ENCODE measurements around the gene TSPAN3. TPM values are rescaled to one million over a fixed set of nuclear protein-coding genes. Genes with fewer than 3 reads are reported as not detected.

TSPAN3 gene
- polyA plus RNA-seq, 1 experiment: 344 TPM

GRCh38 chr15:77046704-77047412, 24.1 kb downstream of the TSPAN3 start:
- ChIA-PET CTCF (interaction anchor here (0.6 to 4.1 kb wide), 3 partner anchors 11 to 496 kb away, joined by 3 to 21 read pairs (median 6); no protein-coding TSS in a partner anchor), POLR2A (no interaction called here)
- TF ChIP-seq CTCF (IDR thresholded peaks at IDR 0.05; ENCODE audit: insufficient read depth, low read depth, low read length): no peak
- Histone ChIP-seq H3K36me3 (ENCODE audit: control insufficient read depth, insufficient read depth, low read length) (peaks cover 12% of the 10 kb centered on the region), H3K4me3 (ENCODE audit: low read depth, low read length) (no peak overlapping the region), H3K27me3 (ENCODE audit: control insufficient read depth, insufficient read depth, low read length) (no peaks in the 10 kb centered on the region)
- no peak for DNase-seq (ENCODE audit: low read depth)

GRCh38 chr15:77045985-77046384, 24.9 kb downstream of the TSPAN3 start:
- CTCF ChIA-PET: interaction anchor here (1.8 to 4.1 kb wide), 2 partner anchors 11 to 61 kb away, joined by 6 to 21 read pairs; no protein-coding TSS in a partner anchor
- no peak for DNase-seq (ENCODE audit: low read depth)
- TF ChIP-seq CTCF (IDR thresholded peaks at IDR 0.05; ENCODE audit: insufficient read depth, low read depth, low read length): no peak
- no peak overlapping the region for H3K4me3 ChIP-seq (ENCODE audit: low read depth, low read length)
- peaks cover 12% of the 10 kb centered on the region for H3K36me3 ChIP-seq (ENCODE audit: control insufficient read depth, insufficient read depth, low read length)
- POLR2A ChIA-PET: no interaction called here
- H3K27me3 ChIP-seq (ENCODE audit: control insufficient read depth, insufficient read depth, low read length): no peaks in the 10 kb centered on the region

GRCh38 chr15:77044228-77045042, 26.5 kb downstream of the TSPAN3 start:
- no peak for DNase-seq (ENCODE audit: low read depth)
- no peak overlapping the region for H3K4me3 ChIP-seq (ENCODE audit: low read depth, low read length)
- ChIA-PET CTCF (interaction anchor here (0.5 to 4.1 kb wide), 5 partner anchors 9 to 63 kb away, joined by 3 to 21 read pairs (median 5); no protein-coding TSS in a partner anchor), POLR2A (no interaction called here)
- no peaks in the 10 kb centered on the region for H3K27me3 ChIP-seq (ENCODE audit: control insufficient read depth, insufficient read depth, low read length)
- peaks cover 12% of the 10 kb centered on the region for H3K36me3 ChIP-seq (ENCODE audit: control insufficient read depth, insufficient read depth, low read length)
- TF ChIP-seq CTCF (IDR thresholded peaks at IDR 0.05; ENCODE audit: insufficient read depth, low read depth, low read length): no peak

GRCh38 chr15:77042955-77043920, 27.7 kb downstream of the TSPAN3 start:
- DNase-seq (ENCODE audit: low read depth): no peak
- no peak for TF ChIP-seq CTCF (IDR thresholded peaks at IDR 0.05; ENCODE audit: insufficient read depth, low read depth, low read length)
- Histone ChIP-seq H3K36me3 (ENCODE audit: control insufficient read depth, insufficient read depth, low read length) (peaks cover 12% of the 10 kb centered on the region), H3K27me3 (ENCODE audit: control insufficient read depth, insufficient read depth, low read length) (no peaks in the 10 kb centered on the region), H3K4me3 (ENCODE audit: low read depth, low read length) (no peak overlapping the region)
- CTCF ChIA-PET: interaction anchor here (1.2 to 1.6 kb wide), 2 partner anchors 8 to 19 kb away, joined by 3 read pairs; no protein-coding TSS in a partner anchor
- POLR2A ChIA-PET: no interaction called here

Data from BJ (cell line).